Astrocyte (in vitro differentiated cells and primary cell): ENCODE results near the gene RNU6-1. TPM values are rescaled to one million over a fixed set of nuclear protein-coding genes. Genes with fewer than 3 reads are reported as not detected.

ENCODE experiments used
- DNase-seq: peaks from one replicate; pipeline ENCODE4 v3.0.0-alpha.2; 2010; ENCODE audit warnings: low read depth
- FAIRE-seq: peaks from 2 replicates; lab custom pipeline; 2011; peaks lifted over from hg19 to GRCh38; lab: Jason Lieb, UNC
- H2AFZ ChIP-seq: 2 replicates; pipeline ENCODE4 v1.6.0; 2012; ENCODE audit warnings: low read depth, low read length, inconsistent platforms
- H3K27ac ChIP-seq: 2 replicates; pipeline ENCODE4 v1.5.1; 2011; ENCODE audit warnings: low read depth, low read length, inconsistent platforms
- H3K27me3 ChIP-seq: 2 replicates; pipeline ENCODE4 v1.6.0; 2011; ENCODE audit warnings: low read length, inconsistent platforms; ENCODE audit not compliant: insufficient read depth
- H3K36me3 ChIP-seq: 2 replicates; pipeline ENCODE4 v1.5.1; 2011; ENCODE audit warnings: low read length, inconsistent platforms; ENCODE audit not compliant: insufficient read depth
- H3K4me1 ChIP-seq: 2 replicates; pipeline ENCODE4 v1.5.1; 2011; ENCODE audit warnings: low read length, inconsistent platforms; ENCODE audit not compliant: insufficient read depth
- H3K4me2 ChIP-seq: 2 replicates; pipeline ENCODE4 v1.6.0; 2012; ENCODE audit warnings: low read length, inconsistent platforms
- H3K4me3 ChIP-seq: 2 replicates; pipeline ENCODE4 v1.5.1; 2011; ENCODE audit warnings: low read depth, mild to moderate bottlenecking, low read length, inconsistent platforms; ENCODE audit not compliant: insufficient read depth
- H3K79me2 ChIP-seq: 2 replicates; pipeline ENCODE4 v1.6.0; 2012; ENCODE audit warnings: mild to moderate bottlenecking, low read length, inconsistent platforms; ENCODE audit not compliant: insufficient read depth
- H3K9ac ChIP-seq: 2 replicates; pipeline ENCODE4 v1.6.0; 2012; ENCODE audit warnings: mild to moderate bottlenecking, low read length, inconsistent platforms
- H3K9me3 ChIP-seq: 2 replicates; pipeline ENCODE4 v1.5.1; 2012; ENCODE audit warnings: low read depth, mild to moderate bottlenecking, low read length, inconsistent platforms; ENCODE audit not compliant: insufficient read depth
- H4K20me1 ChIP-seq: 2 replicates; pipeline ENCODE4 v1.6.0; 2012; ENCODE audit warnings: low read length, inconsistent platforms; ENCODE audit not compliant: insufficient read depth
- H3K27ac Mint-ChIP-seq: one replicate; pipeline ENCODE4 v1.8.0; 2021; ENCODE audit warnings: mild to moderate bottlenecking, mixed read lengths; ENCODE audit not compliant: unreplicated experiment
- H3K27me3 Mint-ChIP-seq: one replicate; pipeline ENCODE4 v1.8.0; 2021; ENCODE audit warnings: low read depth, mixed read lengths; ENCODE audit not compliant: unreplicated experiment
- H3K36me3 Mint-ChIP-seq: one replicate; pipeline ENCODE4 v1.8.0; 2021; ENCODE audit warnings: low read depth, mixed read lengths; ENCODE audit not compliant: unreplicated experiment
- H3K4me1 Mint-ChIP-seq: one replicate; pipeline ENCODE4 v1.8.0; 2021; ENCODE audit warnings: low read depth, mixed read lengths; ENCODE audit not compliant: unreplicated experiment
- H3K4me3 Mint-ChIP-seq: one replicate; pipeline ENCODE4 v1.8.0; 2021; ENCODE audit warnings: mild to moderate bottlenecking, moderate library complexity, mixed read lengths; ENCODE audit not compliant: unreplicated experiment
- H3K9me3 Mint-ChIP-seq: one replicate; pipeline ENCODE4 v1.8.0; 2021; ENCODE audit warnings: mild to moderate bottlenecking, mixed read lengths; ENCODE audit not compliant: unreplicated experiment
- EZH2 ChIP-seq: IDR thresholded peaks from 2 replicates; pipeline ENCODE4 v1.6.1; 2012; ENCODE audit warnings: mild to moderate bottlenecking, low read length, inconsistent platforms; ENCODE audit not compliant: insufficient read depth
- total RNA-seq: library from RNA; stranded (reverse); gene quantifications from 2 replicates; pipeline ENCODE4 v1.2.1, GENCODE V29; 2021
- TF ChIP-seq, protein P1 (sequence below): IDR thresholded peaks from 2 replicates; pipeline ENCODE4 v1.5.1; 2011; ENCODE audit warnings: low read depth, mild to moderate bottlenecking, inconsistent platforms, low read length, moderate library complexity; ENCODE audit not compliant: insufficient read depth

The RNU6-1 gene
- total RNA-seq, 1 donor from 2014 or later: not detected

DNA sequence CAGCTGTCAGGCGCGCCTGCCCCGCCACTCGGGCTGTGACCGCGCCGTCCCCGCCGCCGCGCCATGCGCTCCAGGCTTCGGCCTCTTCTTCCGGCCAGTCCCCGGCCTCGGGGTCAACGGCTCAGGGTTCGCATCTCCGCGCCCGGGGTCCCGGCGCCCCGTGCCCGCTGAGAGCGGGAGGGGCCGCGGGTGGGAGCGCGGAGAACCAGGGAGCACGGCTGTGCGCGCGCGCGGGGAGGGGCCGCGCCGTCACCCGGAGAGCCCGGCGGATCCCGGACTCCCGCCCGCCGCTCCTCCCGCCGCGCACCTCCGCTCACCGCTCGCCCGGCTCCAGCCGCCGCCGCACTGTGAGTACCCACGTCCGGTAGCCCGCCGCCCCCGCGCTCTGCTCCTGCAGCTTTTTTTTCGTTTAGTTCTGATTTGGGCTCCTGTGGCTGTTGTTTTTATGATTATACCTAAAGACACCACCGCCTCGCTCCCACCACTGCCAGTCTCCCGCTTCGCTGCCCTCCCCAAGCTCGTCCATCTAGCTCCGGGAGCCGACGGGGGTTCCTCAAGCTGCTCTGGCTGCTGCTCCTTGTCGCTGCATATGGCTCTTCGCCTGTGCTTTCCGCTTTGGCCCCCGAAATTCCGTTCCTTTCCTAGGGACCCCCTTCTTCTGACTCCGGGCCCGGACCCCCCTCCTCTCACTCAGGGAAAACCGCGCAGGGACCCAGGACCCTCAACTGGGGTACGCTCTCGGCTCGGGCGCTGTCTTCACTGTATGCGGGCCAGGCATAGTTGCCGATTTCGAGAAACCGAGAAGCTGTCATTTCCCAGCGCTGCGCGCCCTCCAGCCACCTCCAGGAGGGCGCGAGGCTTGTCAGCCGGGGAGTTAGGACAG is 16.3 kb downstream of the RNU6-1 start:
- peaks cover 68% of the 10 kb centered on the region for H3K27me3 Mint-ChIP-seq
- FAIRE-seq (no peak), DNase-seq (no peak)
- no peak overlapping the region for H3K27ac ChIP-seq
- H3K27me3 ChIP-seq: peaks cover 74% of the 10 kb centered on the region
- no peak overlapping the region for H3K4me3 ChIP-seq
- peaks cover 1% of the 10 kb centered on the region for H3K36me3 Mint-ChIP-seq
- H2AFZ ChIP-seq: no peak overlapping the region
- peaks cover 15% of the 10 kb centered on the region for H3K9me3 Mint-ChIP-seq
- peaks cover 11% of the 10 kb centered on the region for H3K4me1 ChIP-seq
- TF ChIP-seq EZH2: peak; percentile 79
- TF ChIP-seq, protein P1, sequence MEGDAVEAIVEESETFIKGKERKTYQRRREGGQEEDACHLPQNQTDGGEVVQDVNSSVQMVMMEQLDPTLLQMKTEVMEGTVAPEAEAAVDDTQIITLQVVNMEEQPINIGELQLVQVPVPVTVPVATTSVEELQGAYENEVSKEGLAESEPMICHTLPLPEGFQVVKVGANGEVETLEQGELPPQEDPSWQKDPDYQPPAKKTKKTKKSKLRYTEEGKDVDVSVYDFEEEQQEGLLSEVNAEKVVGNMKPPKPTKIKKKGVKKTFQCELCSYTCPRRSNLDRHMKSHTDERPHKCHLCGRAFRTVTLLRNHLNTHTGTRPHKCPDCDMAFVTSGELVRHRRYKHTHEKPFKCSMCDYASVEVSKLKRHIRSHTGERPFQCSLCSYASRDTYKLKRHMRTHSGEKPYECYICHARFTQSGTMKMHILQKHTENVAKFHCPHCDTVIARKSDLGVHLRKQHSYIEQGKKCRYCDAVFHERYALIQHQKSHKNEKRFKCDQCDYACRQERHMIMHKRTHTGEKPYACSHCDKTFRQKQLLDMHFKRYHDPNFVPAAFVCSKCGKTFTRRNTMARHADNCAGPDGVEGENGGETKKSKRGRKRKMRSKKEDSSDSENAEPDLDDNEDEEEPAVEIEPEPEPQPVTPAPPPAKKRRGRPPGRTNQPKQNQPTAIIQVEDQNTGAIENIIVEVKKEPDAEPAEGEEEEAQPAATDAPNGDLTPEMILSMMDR: no peak
- H3K4me1 Mint-ChIP-seq: peaks cover 2% of the 10 kb centered on the region
- H4K20me1 ChIP-seq: peaks cover 32% of the 10 kb centered on the region
- no peaks in the 10 kb centered on the region for H3K79me2 ChIP-seq
- H3K4me2 ChIP-seq: peak overlapping the region; percentile 36
- no peak overlapping the region for H3K9ac ChIP-seq
- H3K36me3 ChIP-seq: no peaks in the 10 kb centered on the region
- H3K9me3 ChIP-seq: peaks cover 9% of the 10 kb centered on the region
- H3K4me3 Mint-ChIP-seq: peak overlapping the region; percentile 69
- H3K27ac Mint-ChIP-seq: peak overlapping the region; percentile 95

GRCh38 chr15:67822537-67823313 is 17.1 kb downstream of the RNU6-1 start:
- no peaks in the 10 kb centered on the region for H3K36me3 ChIP-seq
- Mint-ChIP-seq H3K4me1 (peaks cover 2% of the 10 kb centered on the region), H3K27me3 (peaks cover 72% of the 10 kb centered on the region), H3K27ac (no peak overlapping the region), H3K9me3 (peaks cover 13% of the 10 kb centered on the region), H3K36me3 (peaks cover 1% of the 10 kb centered on the region), H3K4me3 (peak overlapping the region; percentile 14)
- no peaks in the 10 kb centered on the region for H3K79me2 ChIP-seq
- H3K9ac ChIP-seq: no peak overlapping the region
- peaks cover 32% of the 10 kb centered on the region for H4K20me1 ChIP-seq
- FAIRE-seq (no peak), DNase-seq (no peak)
- no peak overlapping the region for H3K27ac ChIP-seq
- H3K4me3 ChIP-seq: no peak overlapping the region
- H3K9me3 ChIP-seq: peaks cover 9% of the 10 kb centered on the region
- H3K4me2 ChIP-seq: peak overlapping the region; percentile 36
- no peak overlapping the region for H2AFZ ChIP-seq
- H3K4me1 ChIP-seq: peaks cover 11% of the 10 kb centered on the region
- H3K27me3 ChIP-seq: peaks cover 77% of the 10 kb centered on the region
- TF ChIP-seq, protein P1: no peak
- peak; percentile 15 for TF ChIP-seq EZH2
